RWPE2 (cell line): ENCODE data around the gene LAMA2.

Experiments
- ATAC-seq: fragments of 200-7000 bp; cut with Tn5 transposase; 3 replicates; pipeline ENCODE4 v1.9.1; 2021; ENCODE audit warnings: low read depth
- DNase-seq: peaks from one replicate; pipeline ENCODE4 v3.0.0-alpha.2; 2020; ENCODE audit warnings: low spot score
- H3K27ac ChIP-seq: fragments of 450-650 bp; 2 replicates; pipeline ENCODE4 v1.5.1; 2017; ENCODE audit warnings: mild to moderate bottlenecking; ENCODE audit not compliant: poor library complexity, severe bottlenecking
- H3K27me3 ChIP-seq: fragments of 250-450 bp; sonication (Bioruptor Pico); 2 replicates; pipeline ENCODE4 v1.5.1; 2021; ENCODE audit warnings: mild to moderate bottlenecking, moderate library complexity; ENCODE audit not compliant: insufficient read depth, poor library complexity, severe bottlenecking
- H3K36me3 ChIP-seq: fragments of 250-450 bp; sonication (Bioruptor Pico); 2 replicates; pipeline ENCODE4 v1.5.1; 2020; ENCODE audit warnings: low read depth, mild to moderate bottlenecking, moderate library complexity
- H3K4me1 ChIP-seq: fragments of 250-450 bp; sonication (Bioruptor Pico); 2 replicates; pipeline ENCODE4 v1.5.1; 2021; ENCODE audit warnings: mild to moderate bottlenecking, moderate library complexity; ENCODE audit not compliant: insufficient read depth, poor library complexity, severe bottlenecking
- H3K4me3 ChIP-seq: fragments of 250-450 bp; sonication (Bioruptor Pico); 2 replicates; pipeline ENCODE4 v1.5.1; 2021; ENCODE audit warnings: mild to moderate bottlenecking, moderate library complexity; ENCODE audit not compliant: severe bottlenecking
- H3K9me3 ChIP-seq: fragments of 250-450 bp; sonication (Bioruptor Pico); 2 replicates; pipeline ENCODE4 v1.5.1; 2021; ENCODE audit warnings: mild to moderate bottlenecking, moderate library complexity; ENCODE audit not compliant: severe bottlenecking
- TF ChIP-seq, protein P1 (sequence below): fragments of 450-650 bp; IDR thresholded peaks from one replicate; pipeline ENCODE4 v1.5.1; 2017; ENCODE audit warnings: mild to moderate bottlenecking, moderate library complexity; ENCODE audit not compliant: poor library complexity, severe bottlenecking

The LAMA2 gene

GRCh38 chr6:128979071-128979470 lies 96.1 kb downstream of the LAMA2 start:
- ATAC-seq (no peak), DNase-seq (no peak)
- H3K4me1 ChIP-seq, result no peaks in the 10 kb centered on the region

DNA sequence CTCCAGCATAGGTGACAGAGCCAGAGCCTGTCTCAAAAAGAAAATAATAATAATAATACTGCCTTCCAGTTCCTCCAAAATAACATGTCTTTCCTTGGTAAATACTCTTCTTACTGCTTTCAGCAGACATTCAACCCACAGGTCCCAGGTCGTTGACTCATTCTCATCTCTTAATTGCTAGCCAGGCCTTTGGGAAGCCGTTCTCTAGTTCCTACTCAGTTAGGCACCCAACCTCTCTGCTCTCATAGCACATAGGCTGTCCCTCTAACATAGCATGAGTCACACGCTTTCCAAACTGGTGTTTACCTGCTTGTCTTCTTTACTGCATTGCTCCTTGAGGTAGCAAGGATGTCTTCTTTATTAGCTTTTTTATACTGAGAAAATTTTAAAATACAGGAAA lies 98.8 kb downstream of the LAMA2 start:
- Histone ChIP-seq H3K27ac (no peak overlapping the region), H3K36me3 (no peaks in the 10 kb centered on the region), H3K4me1 (no peaks in the 10 kb centered on the region), H3K4me3 (no peak overlapping the region), H3K27me3 (no peaks in the 10 kb centered on the region), H3K9me3 (no peaks in the 10 kb centered on the region)
- TF ChIP-seq, protein P1, sequence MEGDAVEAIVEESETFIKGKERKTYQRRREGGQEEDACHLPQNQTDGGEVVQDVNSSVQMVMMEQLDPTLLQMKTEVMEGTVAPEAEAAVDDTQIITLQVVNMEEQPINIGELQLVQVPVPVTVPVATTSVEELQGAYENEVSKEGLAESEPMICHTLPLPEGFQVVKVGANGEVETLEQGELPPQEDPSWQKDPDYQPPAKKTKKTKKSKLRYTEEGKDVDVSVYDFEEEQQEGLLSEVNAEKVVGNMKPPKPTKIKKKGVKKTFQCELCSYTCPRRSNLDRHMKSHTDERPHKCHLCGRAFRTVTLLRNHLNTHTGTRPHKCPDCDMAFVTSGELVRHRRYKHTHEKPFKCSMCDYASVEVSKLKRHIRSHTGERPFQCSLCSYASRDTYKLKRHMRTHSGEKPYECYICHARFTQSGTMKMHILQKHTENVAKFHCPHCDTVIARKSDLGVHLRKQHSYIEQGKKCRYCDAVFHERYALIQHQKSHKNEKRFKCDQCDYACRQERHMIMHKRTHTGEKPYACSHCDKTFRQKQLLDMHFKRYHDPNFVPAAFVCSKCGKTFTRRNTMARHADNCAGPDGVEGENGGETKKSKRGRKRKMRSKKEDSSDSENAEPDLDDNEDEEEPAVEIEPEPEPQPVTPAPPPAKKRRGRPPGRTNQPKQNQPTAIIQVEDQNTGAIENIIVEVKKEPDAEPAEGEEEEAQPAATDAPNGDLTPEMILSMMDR, result no peak
- DNase-seq (no peak), ATAC-seq (peak; percentile 45; the same call in 1 of the 3 replicates)

More at GRCh38 chr6:128979071-128979470, 96.1 kb downstream of the LAMA2 start:
- Histone ChIP-seq H3K36me3 (no peaks in the 10 kb centered on the region), H3K27ac (no peak overlapping the region), H3K4me3 (no peak overlapping the region), H3K9me3 (no peaks in the 10 kb centered on the region), H3K27me3 (no peaks in the 10 kb centered on the region)
- TF ChIP-seq, protein P1, result no peak

DNA sequence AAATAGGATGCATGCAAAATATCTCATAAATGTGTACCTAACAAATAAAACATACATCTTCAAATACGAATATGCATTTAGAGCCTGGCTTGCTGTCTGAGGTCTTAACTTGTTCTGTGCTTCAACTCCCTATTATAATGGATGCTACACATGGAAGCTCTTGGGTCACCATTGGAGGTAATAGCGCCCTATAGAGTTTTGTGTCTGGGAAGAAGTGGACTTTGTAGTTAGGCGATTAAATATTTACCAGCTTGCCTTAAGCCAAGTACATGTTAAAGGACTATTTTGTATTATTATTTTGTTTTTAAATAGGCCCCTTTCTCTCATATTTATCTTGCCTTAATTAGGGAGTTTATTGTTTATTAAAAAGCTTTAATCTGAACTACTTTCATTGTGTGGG lies 107.4 kb downstream of the LAMA2 start:
- H3K36me3 ChIP-seq, result no peaks in the 10 kb centered on the region
- H3K4me3 ChIP-seq, result no peak overlapping the region
- no peaks in the 10 kb centered on the region for H3K4me1 ChIP-seq
- TF ChIP-seq, protein P1, result no peak
- ATAC-seq (no peak), DNase-seq (no peak)
- no peak overlapping the region for H3K27ac ChIP-seq
- no peaks in the 10 kb centered on the region for H3K9me3 ChIP-seq
- no peaks in the 10 kb centered on the region for H3K27me3 ChIP-seq

DNA sequence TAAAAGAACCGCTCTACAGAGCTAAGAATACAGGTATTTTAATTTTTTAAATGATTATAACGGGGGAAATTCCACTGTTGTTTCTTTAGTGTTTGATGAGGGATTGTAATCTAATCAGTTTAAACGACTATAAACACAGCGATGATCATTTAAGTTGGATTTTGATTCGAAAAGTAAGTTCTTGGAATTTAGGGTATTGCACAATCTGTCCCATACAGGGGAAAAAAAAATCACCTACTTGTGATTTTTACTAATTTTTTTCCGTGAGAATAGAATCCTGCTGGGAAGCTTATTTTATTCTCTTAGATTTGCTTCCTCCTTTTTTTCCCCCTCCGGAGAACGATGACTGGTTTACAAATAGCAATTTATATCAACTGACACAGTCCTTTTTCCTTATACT lies 108.0 kb downstream of the LAMA2 start:
- DNase-seq (no peak), ATAC-seq (no peak)
- TF ChIP-seq, protein P1, result no peak
- H3K4me1 ChIP-seq, result no peaks in the 10 kb centered on the region
- H3K27me3 ChIP-seq, result no peaks in the 10 kb centered on the region
- H3K27ac ChIP-seq, result no peak overlapping the region
- H3K4me3 ChIP-seq, result no peak overlapping the region
- H3K36me3 ChIP-seq, result no peaks in the 10 kb centered on the region
- H3K9me3 ChIP-seq, result no peaks in the 10 kb centered on the region

- Histone ChIP-seq H3K27ac (no peak overlapping the region), H3K27me3 (no peaks in the 10 kb centered on the region), H3K4me1 (no peaks in the 10 kb centered on the region), H3K9me3 (no peaks in the 10 kb centered on the region), H3K4me3 (no peak overlapping the region), H3K36me3 (no peaks in the 10 kb centered on the region)
- TF ChIP-seq, protein P1, result no peak
- no peak for ATAC-seq
- DNase-seq, result no peak
Observed at GRCh38 chr6:128993166-128993565, 110.2 kb downstream of the LAMA2 start.
